Astrocyte (in vitro differentiated cells and primary cell): ENCODE measurements around the gene RAB6B. TPM values are rescaled to one million over a fixed set of nuclear protein-coding genes. Genes with fewer than 3 reads are reported as not detected.

ENCODE experiments used
- DNase-seq: peaks from one replicate; pipeline ENCODE4 v3.0.0-alpha.2; 2010; ENCODE audit warnings: low read depth
- FAIRE-seq: peaks from 2 replicates; lab custom pipeline; 2011; peaks lifted over from hg19 to GRCh38; lab: Jason Lieb, UNC
- H2AFZ ChIP-seq: 2 replicates; pipeline ENCODE4 v1.6.0; 2012; ENCODE audit warnings: low read depth, low read length, inconsistent platforms
- H3K27ac ChIP-seq: 2 replicates; pipeline ENCODE4 v1.5.1; 2011; ENCODE audit warnings: low read depth, low read length, inconsistent platforms
- H3K27me3 ChIP-seq: 2 replicates; pipeline ENCODE4 v1.6.0; 2011; ENCODE audit warnings: low read length, inconsistent platforms; ENCODE audit not compliant: insufficient read depth
- H3K36me3 ChIP-seq: 2 replicates; pipeline ENCODE4 v1.5.1; 2011; ENCODE audit warnings: low read length, inconsistent platforms; ENCODE audit not compliant: insufficient read depth
- H3K4me1 ChIP-seq: 2 replicates; pipeline ENCODE4 v1.5.1; 2011; ENCODE audit warnings: low read length, inconsistent platforms; ENCODE audit not compliant: insufficient read depth
- H3K4me2 ChIP-seq: 2 replicates; pipeline ENCODE4 v1.6.0; 2012; ENCODE audit warnings: low read length, inconsistent platforms
- H3K4me3 ChIP-seq: 2 replicates; pipeline ENCODE4 v1.5.1; 2011; ENCODE audit warnings: low read depth, mild to moderate bottlenecking, low read length, inconsistent platforms; ENCODE audit not compliant: insufficient read depth
- H3K79me2 ChIP-seq: 2 replicates; pipeline ENCODE4 v1.6.0; 2012; ENCODE audit warnings: mild to moderate bottlenecking, low read length, inconsistent platforms; ENCODE audit not compliant: insufficient read depth
- H3K9ac ChIP-seq: 2 replicates; pipeline ENCODE4 v1.6.0; 2012; ENCODE audit warnings: mild to moderate bottlenecking, low read length, inconsistent platforms
- H3K9me3 ChIP-seq: 2 replicates; pipeline ENCODE4 v1.5.1; 2012; ENCODE audit warnings: low read depth, mild to moderate bottlenecking, low read length, inconsistent platforms; ENCODE audit not compliant: insufficient read depth
- H4K20me1 ChIP-seq: 2 replicates; pipeline ENCODE4 v1.6.0; 2012; ENCODE audit warnings: low read length, inconsistent platforms; ENCODE audit not compliant: insufficient read depth
- H3K27ac Mint-ChIP-seq: one replicate; pipeline ENCODE4 v1.8.0; 2021; ENCODE audit warnings: mild to moderate bottlenecking, mixed read lengths; ENCODE audit not compliant: unreplicated experiment
- H3K27me3 Mint-ChIP-seq: one replicate; pipeline ENCODE4 v1.8.0; 2021; ENCODE audit warnings: low read depth, mixed read lengths; ENCODE audit not compliant: unreplicated experiment
- H3K36me3 Mint-ChIP-seq: one replicate; pipeline ENCODE4 v1.8.0; 2021; ENCODE audit warnings: low read depth, mixed read lengths; ENCODE audit not compliant: unreplicated experiment
- H3K4me1 Mint-ChIP-seq: one replicate; pipeline ENCODE4 v1.8.0; 2021; ENCODE audit warnings: low read depth, mixed read lengths; ENCODE audit not compliant: unreplicated experiment
- H3K4me3 Mint-ChIP-seq: one replicate; pipeline ENCODE4 v1.8.0; 2021; ENCODE audit warnings: mild to moderate bottlenecking, moderate library complexity, mixed read lengths; ENCODE audit not compliant: unreplicated experiment
- H3K9me3 Mint-ChIP-seq: one replicate; pipeline ENCODE4 v1.8.0; 2021; ENCODE audit warnings: mild to moderate bottlenecking, mixed read lengths; ENCODE audit not compliant: unreplicated experiment
- CTCF ChIP-seq: IDR thresholded peaks from 2 replicates; pipeline ENCODE4 v1.5.1; 2011; ENCODE audit warnings: low read depth, mild to moderate bottlenecking, inconsistent platforms, low read length, moderate library complexity; ENCODE audit not compliant: insufficient read depth
- EZH2 ChIP-seq: IDR thresholded peaks from 2 replicates; pipeline ENCODE4 v1.6.1; 2012; ENCODE audit warnings: mild to moderate bottlenecking, low read length, inconsistent platforms; ENCODE audit not compliant: insufficient read depth
- total RNA-seq: library from RNA; stranded (reverse); gene quantifications from 2 replicates; pipeline ENCODE4 v1.2.1, GENCODE V29; 2021

Gene RAB6B
- total RNA-seq, 1 donor from 2014 or later, result 61.8 TPM

- no peak overlapping the region for H3K4me2 ChIP-seq
- no peaks in the 10 kb centered on the region for H3K9me3 Mint-ChIP-seq
- H3K36me3 Mint-ChIP-seq, result peaks cover 19% of the 10 kb centered on the region
- TF ChIP-seq CTCF, result no peak
- TF ChIP-seq EZH2, result no peak
- DNase-seq, result no peak
- no peak overlapping the region for H3K4me3 ChIP-seq
- H2AFZ ChIP-seq, result no peak overlapping the region
- H3K79me2 ChIP-seq, result no peaks in the 10 kb centered on the region
- H3K4me1 ChIP-seq, result peaks cover 5% of the 10 kb centered on the region
- FAIRE-seq, result no peak
- no peak overlapping the region for H3K27ac ChIP-seq
- H3K36me3 ChIP-seq, result no peaks in the 10 kb centered on the region
- H3K27me3 Mint-ChIP-seq, result no peaks in the 10 kb centered on the region
- H4K20me1 ChIP-seq, result no peaks in the 10 kb centered on the region
- no peaks in the 10 kb centered on the region for H3K27me3 ChIP-seq
- H3K4me3 Mint-ChIP-seq, result no peak overlapping the region
- no peak overlapping the region for H3K27ac Mint-ChIP-seq
- H3K4me1 Mint-ChIP-seq, result peaks cover 8% of the 10 kb centered on the region
- no peak overlapping the region for H3K9ac ChIP-seq
- no peaks in the 10 kb centered on the region for H3K9me3 ChIP-seq
Observed at GRCh38 chr3:133854264-133855001, 41.2 kb downstream of the RAB6B start.

- no peak for FAIRE-seq
Observed at GRCh38 chr3:133853925-133854227, 41.8 kb downstream of the RAB6B start.

GRCh38 chr3:133853063-133853924, 42.4 kb downstream of the RAB6B start:
- H3K27me3 ChIP-seq, result no peaks in the 10 kb centered on the region
- peaks cover 5% of the 10 kb centered on the region for H3K4me1 ChIP-seq
- no peak overlapping the region for H3K27ac ChIP-seq
- DNase-seq, result no peak
- H3K36me3 Mint-ChIP-seq, result peaks cover 17% of the 10 kb centered on the region
- H3K4me1 Mint-ChIP-seq, result peaks cover 12% of the 10 kb centered on the region
- no peak overlapping the region for H3K4me3 ChIP-seq
- TF ChIP-seq CTCF, result no peak
- no peak for TF ChIP-seq EZH2
- H3K27me3 Mint-ChIP-seq, result no peaks in the 10 kb centered on the region
- H3K9me3 Mint-ChIP-seq, result no peaks in the 10 kb centered on the region
- H3K4me2 ChIP-seq, result no peak overlapping the region
- no peaks in the 10 kb centered on the region for H4K20me1 ChIP-seq
- no peak overlapping the region for H3K9ac ChIP-seq
- no peaks in the 10 kb centered on the region for H3K36me3 ChIP-seq
- no peaks in the 10 kb centered on the region for H3K9me3 ChIP-seq
- no peak overlapping the region for H3K4me3 Mint-ChIP-seq
- H3K79me2 ChIP-seq, result no peaks in the 10 kb centered on the region
- H2AFZ ChIP-seq, result no peak overlapping the region
- FAIRE-seq, result no peak
- no peak overlapping the region for H3K27ac Mint-ChIP-seq

More at GRCh38 chr3:133853925-133854227, 41.8 kb downstream of the RAB6B start:
- no peak overlapping the region for H3K27ac ChIP-seq
- H3K9ac ChIP-seq, result no peak overlapping the region
- TF ChIP-seq EZH2, result no peak
- H3K4me1 ChIP-seq, result peaks cover 5% of the 10 kb centered on the region
- H3K79me2 ChIP-seq, result no peaks in the 10 kb centered on the region
- H3K4me3 Mint-ChIP-seq, result no peak overlapping the region
- H3K27me3 ChIP-seq, result no peaks in the 10 kb centered on the region
- no peaks in the 10 kb centered on the region for H3K36me3 ChIP-seq
- no peaks in the 10 kb centered on the region for H3K9me3 ChIP-seq
- no peak for DNase-seq
- no peaks in the 10 kb centered on the region for H4K20me1 ChIP-seq
- peaks cover 17% of the 10 kb centered on the region for H3K36me3 Mint-ChIP-seq
- H3K9me3 Mint-ChIP-seq, result no peaks in the 10 kb centered on the region
- H2AFZ ChIP-seq, result no peak overlapping the region
- no peaks in the 10 kb centered on the region for H3K27me3 Mint-ChIP-seq
- H3K4me1 Mint-ChIP-seq, result peaks cover 12% of the 10 kb centered on the region
- no peak overlapping the region for H3K27ac Mint-ChIP-seq
- H3K4me3 ChIP-seq, result no peak overlapping the region
- H3K4me2 ChIP-seq, result no peak overlapping the region
